HEK293T (cell line): ENCODE data around the gene CTIF.

Experiments used
- BHLHE40 ChIP-seq: fragments of 450-650 bp; IDR thresholded peaks from 2 replicates; pipeline ENCODE4 v1.6.1; 2016; ENCODE audit warnings: mild to moderate bottlenecking, moderate library complexity, borderline replicate concordance
- CTBP1 ChIP-seq: fragments of 450-650 bp; IDR thresholded peaks from 2 replicates; pipeline ENCODE4 v1.6.1; 2016; ENCODE audit warnings: borderline replicate concordance
- ELF4 ChIP-seq: fragments of 450-650 bp; IDR thresholded peaks from 2 replicates; pipeline ENCODE4 v1.6.1; 2017; ENCODE audit warnings: antibody characterized with exemption
- FOXK2 ChIP-seq: fragments of 450-650 bp; IDR thresholded peaks from 2 replicates; pipeline ENCODE4 v1.6.1; 2016; ENCODE audit warnings: mild to moderate bottlenecking
- FOXM1 ChIP-seq: fragments of 450-650 bp; IDR thresholded peaks from 2 replicates; pipeline ENCODE4 v1.6.1; 2017; ENCODE audit warnings: mild to moderate bottlenecking, borderline replicate concordance
- L3MBTL2 ChIP-seq: fragments of 450-650 bp; conservative IDR thresholded peaks from 2 replicates; pipeline ENCODE4 v1.6.1; 2016; ENCODE audit warnings: mild to moderate bottlenecking
- LEF1 ChIP-seq: fragments of 450-650 bp; IDR thresholded peaks from 2 replicates; pipeline ENCODE4 v1.6.1; 2017; ENCODE audit warnings: mild to moderate bottlenecking, borderline replicate concordance
- NFRKB ChIP-seq: fragments of 450-650 bp; IDR thresholded peaks from 2 replicates; pipeline ENCODE4 v1.6.1; 2016; ENCODE audit warnings: mild to moderate bottlenecking, moderate library complexity
- SP1 ChIP-seq: fragments of 450-650 bp; IDR thresholded peaks from 2 replicates; pipeline ENCODE4 v1.6.1; 2017
- SUZ12 ChIP-seq: fragments of 450-650 bp; IDR thresholded peaks from 2 replicates; pipeline ENCODE4 v1.6.1; 2016; ENCODE audit warnings: mild to moderate bottlenecking

- TF ChIP-seq CTBP1 (no peak), ELF4 (no peak), LEF1 (no peak), FOXM1 (no peak), SUZ12 (no peak), SP1 (no peak), BHLHE40 (no peak), L3MBTL2 (no peak), NFRKB (no peak), FOXK2 (no peak)
Observed at GRCh38 chr18:48572402-48573126, 33.7 kb downstream of the CTIF start.
